ENCODE results near the gene GREB1. TPM values are rescaled to one million over a fixed set of nuclear protein-coding genes. Genes with fewer than 3 reads are reported as not detected.

The GREB1 gene
- total RNA-seq, 1 experiment from 2014 or later = 6.2 TPM

DNA sequence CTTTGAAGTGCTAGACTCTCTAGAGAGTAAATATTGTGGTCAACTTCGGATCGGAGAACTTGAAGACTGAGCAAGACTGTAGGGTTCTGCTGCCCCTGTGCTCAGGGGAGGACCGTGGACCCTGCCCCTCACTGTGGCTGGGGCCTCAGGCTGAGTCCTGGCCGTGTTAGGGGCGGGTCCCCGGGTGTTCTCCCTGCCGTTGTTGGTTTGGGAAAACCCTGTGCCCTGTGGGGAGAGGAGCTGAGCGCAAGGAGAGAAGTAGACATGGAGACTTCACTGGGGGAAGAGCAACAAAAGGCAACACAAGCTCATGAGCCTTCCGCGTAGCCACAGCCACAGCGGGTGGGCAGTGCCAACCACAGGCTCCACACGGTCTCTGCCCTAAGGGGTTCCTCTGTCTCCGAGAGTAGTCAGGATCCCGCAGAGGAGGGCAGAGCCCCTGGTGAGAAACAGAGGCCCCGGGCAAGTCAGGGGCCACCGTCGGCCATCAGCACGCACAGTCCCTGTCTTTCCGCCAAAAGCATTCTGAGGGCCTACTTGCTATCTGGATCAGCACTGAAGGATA is 83.1 kb downstream of the GREB1 start (continued):
- no peak for TF ChIP-seq RAD21 (IDR thresholded peaks at IDR 0.05; ENCODE audit: low read depth)
- no peak for TF ChIP-seq TCF7L2 (IDR thresholded peaks at IDR 0.05; ENCODE audit: borderline replicate concordance, extremely low read depth, insufficient read depth, insufficient read length)
- no peak for TF ChIP-seq EGR1 (IDR thresholded peaks at IDR 0.05; ENCODE audit: low read depth)
- TF ChIP-seq POLR2AphosphoS5 (IDR thresholded peaks at IDR 0.05; ENCODE audit: low read depth, low read length) = no peak
- no peak for TF ChIP-seq SRF (IDR thresholded peaks at IDR 0.05; ENCODE audit: low read depth)
- no peak for TF ChIP-seq EZH2 (IDR thresholded peaks at IDR 0.05)
- no peak for TF ChIP-seq FOSL1 (IDR thresholded peaks at IDR 0.05; ENCODE audit: low read depth)
- TF ChIP-seq SIN3A (IDR thresholded peaks at IDR 0.05; ENCODE audit: low read depth) = no peak
- TF ChIP-seq EZH2phosphoT487 (IDR thresholded peaks at IDR 0.05; ENCODE audit: borderline replicate concordance) = no peak
- TF ChIP-seq ZNF274 (IDR thresholded peaks at IDR 0.05; ENCODE audit: low read depth, low read length) = no peak
- TF ChIP-seq ELF1 (IDR thresholded peaks at IDR 0.05; ENCODE audit: borderline replicate concordance, low read depth) = no peak

DNA sequence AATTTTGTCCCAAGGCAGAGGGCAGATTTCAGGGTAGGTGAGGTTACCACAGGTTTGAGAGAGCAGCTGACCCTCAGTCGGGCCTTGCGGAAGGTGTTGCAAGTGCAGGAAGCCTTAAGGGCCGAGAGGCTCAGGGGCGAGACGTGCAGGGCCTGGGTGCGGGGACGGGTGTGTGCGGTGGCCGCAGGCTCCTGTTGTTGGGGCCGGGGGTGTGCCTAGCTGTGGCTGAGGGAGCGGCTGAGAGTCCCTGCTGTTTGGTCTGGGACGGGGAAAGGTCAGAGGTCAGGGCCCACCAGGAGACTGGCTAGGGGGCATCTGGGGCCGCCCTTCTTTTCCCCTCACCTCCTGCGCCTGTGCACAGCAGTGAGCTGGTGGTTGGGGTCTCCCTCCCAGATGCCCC is 83.7 kb downstream of the GREB1 start:
- Histone ChIP-seq H4K20me1 (ENCODE audit: insufficient read depth) (no peaks in the 10 kb centered on the region), H3K79me2 (ENCODE audit: insufficient read depth, low read length) (no peaks in the 10 kb centered on the region), H3K9me2 (ENCODE audit: insufficient read depth) (no peaks in the 10 kb centered on the region), H3K36me3 (ENCODE audit: control insufficient read depth in 1 of 2, insufficient read depth in 2 of 2, low read length in 2 of 2) (no peaks in the 10 kb centered on the region), H3K27ac (ENCODE audit: low read depth, low read length) (no peak overlapping the region), H2AFZ (ENCODE audit: low read depth, low read length, poor library complexity, severe bottlenecking) (no peak overlapping the region), H3K4me3 (replicated peaks in 1 of 2; ENCODE audit: low read depth in 1 of 2, low read length in 2 of 2) (no peak overlapping the region), H3K4me2 (ENCODE audit: low read length) (no peak overlapping the region), H3K9me3 (ENCODE audit: control insufficient read depth in 1 of 2, insufficient read depth in 1 of 2, low read depth in 1 of 2, low read length in 2 of 2) (no peaks in the 10 kb centered on the region), H3K9ac (ENCODE audit: low read length) (no peak overlapping the region), H3K4me1 (ENCODE audit: control insufficient read depth in 1 of 2, insufficient read depth in 2 of 2, low read length in 2 of 2) (no peaks in the 10 kb centered on the region), H3K27me3 (ENCODE audit: insufficient read depth, low read length) (no peaks in the 10 kb centered on the region)
- TF ChIP-seq, protein P1, sequence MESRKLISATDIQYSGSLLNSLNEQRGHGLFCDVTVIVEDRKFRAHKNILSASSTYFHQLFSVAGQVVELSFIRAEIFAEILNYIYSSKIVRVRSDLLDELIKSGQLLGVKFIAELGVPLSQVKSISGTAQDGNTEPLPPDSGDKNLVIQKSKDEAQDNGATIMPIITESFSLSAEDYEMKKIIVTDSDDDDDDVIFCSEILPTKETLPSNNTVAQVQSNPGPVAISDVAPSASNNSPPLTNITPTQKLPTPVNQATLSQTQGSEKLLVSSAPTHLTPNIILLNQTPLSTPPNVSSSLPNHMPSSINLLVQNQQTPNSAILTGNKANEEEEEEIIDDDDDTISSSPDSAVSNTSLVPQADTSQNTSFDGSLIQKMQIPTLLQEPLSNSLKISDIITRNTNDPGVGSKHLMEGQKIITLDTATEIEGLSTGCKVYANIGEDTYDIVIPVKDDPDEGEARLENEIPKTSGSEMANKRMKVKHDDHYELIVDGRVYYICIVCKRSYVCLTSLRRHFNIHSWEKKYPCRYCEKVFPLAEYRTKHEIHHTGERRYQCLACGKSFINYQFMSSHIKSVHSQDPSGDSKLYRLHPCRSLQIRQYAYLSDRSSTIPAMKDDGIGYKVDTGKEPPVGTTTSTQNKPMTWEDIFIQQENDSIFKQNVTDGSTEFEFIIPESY (IDR thresholded peaks at IDR 0.05; ENCODE audit: extremely low read depth, insufficient replicate concordance, low read length) = no peak
- TF ChIP-seq, protein P2, sequence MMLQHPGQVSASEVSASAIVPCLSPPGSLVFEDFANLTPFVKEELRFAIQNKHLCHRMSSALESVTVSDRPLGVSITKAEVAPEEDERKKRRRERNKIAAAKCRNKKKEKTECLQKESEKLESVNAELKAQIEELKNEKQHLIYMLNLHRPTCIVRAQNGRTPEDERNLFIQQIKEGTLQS (IDR thresholded peaks at IDR 0.05) = no peak
- TF ChIP-seq, protein P3, sequence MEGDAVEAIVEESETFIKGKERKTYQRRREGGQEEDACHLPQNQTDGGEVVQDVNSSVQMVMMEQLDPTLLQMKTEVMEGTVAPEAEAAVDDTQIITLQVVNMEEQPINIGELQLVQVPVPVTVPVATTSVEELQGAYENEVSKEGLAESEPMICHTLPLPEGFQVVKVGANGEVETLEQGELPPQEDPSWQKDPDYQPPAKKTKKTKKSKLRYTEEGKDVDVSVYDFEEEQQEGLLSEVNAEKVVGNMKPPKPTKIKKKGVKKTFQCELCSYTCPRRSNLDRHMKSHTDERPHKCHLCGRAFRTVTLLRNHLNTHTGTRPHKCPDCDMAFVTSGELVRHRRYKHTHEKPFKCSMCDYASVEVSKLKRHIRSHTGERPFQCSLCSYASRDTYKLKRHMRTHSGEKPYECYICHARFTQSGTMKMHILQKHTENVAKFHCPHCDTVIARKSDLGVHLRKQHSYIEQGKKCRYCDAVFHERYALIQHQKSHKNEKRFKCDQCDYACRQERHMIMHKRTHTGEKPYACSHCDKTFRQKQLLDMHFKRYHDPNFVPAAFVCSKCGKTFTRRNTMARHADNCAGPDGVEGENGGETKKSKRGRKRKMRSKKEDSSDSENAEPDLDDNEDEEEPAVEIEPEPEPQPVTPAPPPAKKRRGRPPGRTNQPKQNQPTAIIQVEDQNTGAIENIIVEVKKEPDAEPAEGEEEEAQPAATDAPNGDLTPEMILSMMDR (IDR thresholded peaks at IDR 0.05 in 2 of 3, conservative IDR thresholded peaks at IDR 0.05 in 1 of 3; ENCODE audit: borderline replicate concordance in 1 of 3, insufficient read depth in 1 of 3, low read depth in 2 of 3, low read length in 2 of 3) = no peak
- no peak for TF ChIP-seq JUND (IDR thresholded peaks at IDR 0.05)
- no peak for TF ChIP-seq CEBPB (IDR thresholded peaks at IDR 0.05; ENCODE audit: low read depth)
- no peak for TF ChIP-seq FOSL1 (IDR thresholded peaks at IDR 0.05; ENCODE audit: low read depth)
- no peak for TF ChIP-seq ELF1 (IDR thresholded peaks at IDR 0.05; ENCODE audit: borderline replicate concordance, low read depth)
- TF ChIP-seq SP1 (IDR thresholded peaks at IDR 0.05; ENCODE audit: low read depth) = no peak
- TF ChIP-seq EGR1 (IDR thresholded peaks at IDR 0.05; ENCODE audit: low read depth) = no peak
- intact Hi-C loops (cut with micrococcal nuclease) = no loop called here
- RAD21 ChIA-PET (ENCODE audit: low non-redundant PET in 1 of 2, low total read pairs in 2 of 2, uncharacterized antibody in 2 of 2, unreplicated experiment in 2 of 2) = no interaction called here
- POLR2A ChIA-PET = no interaction called here
- DNase-seq (ENCODE audit: low read depth, low spot score) (no peak), ATAC-seq (no peak)
- CTCF ChIA-PET = no interaction called here
- no TSS peak for BruUV-seq (replicated peaks)
